ENCODE data around the gene MYNN. TPM values are rescaled to one million over a fixed set of nuclear protein-coding genes. Genes with fewer than 3 reads are reported as not detected.

The MYNN gene
- total and polyA plus RNA-seq, 2 donors (not counting 1 experiment from before 2014, with no cell fraction given), result 14.7 to 24.0 TPM

- DNase-seq (no peak), ATAC-seq (ENCODE audit: low read depth) (no peak)
- Histone ChIP-seq H3K4me3 (ENCODE audit: control extremely low read depth in 1 of 5, extremely low read depth in 1 of 5, insufficient read depth in 1 of 5, low read depth in 2 of 5, low read length in 4 of 5) (no peak overlapping the region), H3K79me2 (ENCODE audit: control insufficient read depth, insufficient read depth, low read length) (no peaks in the 10 kb centered on the region), H3K4me1 (ENCODE audit: control insufficient read depth in 2 of 2, insufficient read depth in 2 of 2, low read length in 2 of 2) (peaks cover 0 to 9% of the 10 kb centered on the region in 2 donors), H3K27me3 (replicated peaks in 1 of 4; ENCODE audit: control extremely low read depth in 1 of 4, control insufficient read depth in 3 of 4, insufficient read depth in 4 of 4, low read length in 3 of 4) (no peaks in the 10 kb centered on the region), H4K20me1 (ENCODE audit: control insufficient read depth, insufficient read depth, low read length, poor library complexity, severe bottlenecking) (no peaks in the 10 kb centered on the region), H3K9me3 (ENCODE audit: control extremely low read depth in 1 of 3, control insufficient read depth in 2 of 3, insufficient read depth in 1 of 3, low read length in 2 of 3) (no peaks in the 10 kb centered on the region), H3K9ac (ENCODE audit: low read length) (no peak overlapping the region), H3K27ac (ENCODE audit: low read length in 2 of 2) (no peak overlapping the region), H2AFZ (ENCODE audit: insufficient read depth, low read depth, low read length, poor library complexity, severe bottlenecking) (no peak overlapping the region), H3K4me2 (replicated peaks; ENCODE audit: low read depth, low read length, poor library complexity, severe bottlenecking) (no peak overlapping the region), H3K36me3 (replicated peaks in 1 of 2; ENCODE audit: control extremely low read depth in 1 of 2, control insufficient read depth in 1 of 2, extremely low read depth in 1 of 2, insufficient read depth in 2 of 2, low read length in 1 of 2) (no peaks in the 10 kb centered on the region)
- WGBS (ENCODE audit: insufficient coverage), result 97% methylated on average over 15 of the region's 15 CpGs
- Mint-ChIP-seq H3K9me3 (ENCODE audit: insufficient read depth) (no peaks in the 10 kb centered on the region), H3K27me3 (no peaks in the 10 kb centered on the region), H3K4me1 (peaks cover 7% of the 10 kb centered on the region), H3K27ac (no peak overlapping the region), H3K4me3 (no peak overlapping the region)
- ChIA-PET POLR2A (no interaction called here), CTCF (interaction anchor here (0.6 to 1.0 kb wide), 2 partner anchors 51 to 59 kb away, joined by 3 read pairs; no protein-coding TSS in a partner anchor)
- TF ChIP-seq EZH2 (IDR thresholded peaks at IDR 0.05; ENCODE audit: borderline replicate concordance, insufficient read depth, low read depth, low read length, poor library complexity, severe bottlenecking) (no peak), CTCF (IDR thresholded peaks at IDR 0.05) (no peak)
- intact Hi-C loops (cut with micrococcal nuclease), result no loop called here
These were observed 48.9 kb downstream of the MYNN start for GRCh38 chr3:169822091-169822490.

- Mint-ChIP-seq H3K27me3 (no peaks in the 10 kb centered on the region), H3K27ac (no peak overlapping the region), H3K4me3 (no peak overlapping the region), H3K9me3 (ENCODE audit: insufficient read depth) (no peaks in the 10 kb centered on the region), H3K4me1 (peaks cover 7% of the 10 kb centered on the region)
- ChIA-PET POLR2A (no interaction called here), CTCF (interaction anchor here (0.6 to 1.1 kb wide), 2 partner anchors 9 to 50 kb away, joined by 3 read pairs; no protein-coding TSS in a partner anchor)
- ATAC-seq (ENCODE audit: low read depth) (no peak), DNase-seq (no peak)
- Histone ChIP-seq H3K27me3 (replicated peaks in 1 of 4; ENCODE audit: control extremely low read depth in 1 of 4, control insufficient read depth in 3 of 4, insufficient read depth in 4 of 4, low read length in 3 of 4) (no peaks in the 10 kb centered on the region), H3K9me3 (ENCODE audit: control extremely low read depth in 1 of 3, control insufficient read depth in 2 of 3, insufficient read depth in 1 of 3, low read length in 2 of 3) (no peaks in the 10 kb centered on the region), H4K20me1 (ENCODE audit: control insufficient read depth, insufficient read depth, low read length, poor library complexity, severe bottlenecking) (no peaks in the 10 kb centered on the region), H3K4me2 (replicated peaks; ENCODE audit: low read depth, low read length, poor library complexity, severe bottlenecking) (no peak overlapping the region), H3K4me1 (ENCODE audit: control insufficient read depth in 2 of 2, insufficient read depth in 2 of 2, low read length in 2 of 2) (peaks cover 0 to 9% of the 10 kb centered on the region in 2 donors), H3K36me3 (replicated peaks in 1 of 2; ENCODE audit: control extremely low read depth in 1 of 2, control insufficient read depth in 1 of 2, extremely low read depth in 1 of 2, insufficient read depth in 2 of 2, low read length in 1 of 2) (no peaks in the 10 kb centered on the region), H3K27ac (ENCODE audit: low read length in 2 of 2) (no peak overlapping the region), H2AFZ (ENCODE audit: insufficient read depth, low read depth, low read length, poor library complexity, severe bottlenecking) (no peak overlapping the region), H3K79me2 (ENCODE audit: control insufficient read depth, insufficient read depth, low read length) (no peaks in the 10 kb centered on the region), H3K9ac (ENCODE audit: low read length) (no peak overlapping the region), H3K4me3 (ENCODE audit: control extremely low read depth in 1 of 5, extremely low read depth in 1 of 5, insufficient read depth in 1 of 5, low read depth in 2 of 5, low read length in 4 of 5) (no peak overlapping the region)
- TF ChIP-seq CTCF (IDR thresholded peaks at IDR 0.05), result no peak
- no peak for TF ChIP-seq EZH2 (IDR thresholded peaks at IDR 0.05; ENCODE audit: borderline replicate concordance, insufficient read depth, low read depth, low read length, poor library complexity, severe bottlenecking)
- intact Hi-C loops (cut with micrococcal nuclease), result no loop called here
- 97% methylated on average over 20 of the region's 20 CpGs for WGBS (ENCODE audit: insufficient coverage)
These were observed 49.3 kb downstream of the MYNN start for GRCh38 chr3:169822540-169822939.
